Tibial artery (tissue), 4 donors: ENCODE data around the gene ARHGEF1.
A peak's percentile ranks its signal among the peaks of the same experiment; 100 is the strongest.

Experiments used
- DNase-seq, 2 donors: peaks; one replicate each; pipeline ENCODE4 v3.0.0-alpha.2; 2019
- H3K27ac ChIP-seq, 2 donors: fragments of 200-600 bp; sonication (generic) in 1 of 2; 1 replicate in 1 of 2; 2 replicates in 1 of 2; pipeline ENCODE4 v1.5.1; 2018 to 2019; ENCODE audit warnings: mild to moderate bottlenecking in 1 of 2
- H3K27me3 ChIP-seq, 2 donors: fragments of 200-600 bp; sonication (generic) in 1 of 2; one replicate each; pipeline versions ENCODE4 v1.5.1 to v1.6.0; 2016 to 2019
- H3K36me3 ChIP-seq, 3 donors: fragments of 200-600 bp; sonication (generic) in 2 of 3; one replicate each; pipeline ENCODE4 v1.5.1; 2016 to 2019; ENCODE audit warnings: mild to moderate bottlenecking in 2 of 3
- H3K4me1 ChIP-seq, 4 donors: fragments of 200-600 bp; sonication (generic) in 2 of 4; 1 replicate in 3 of 4; 2 replicates in 1 of 4; pipeline ENCODE4 v1.5.1; 2016 to 2019
- H3K4me3 ChIP-seq, 2 donors: fragments of 200-600 bp; sonication (generic) in 1 of 2; 1 replicate in 1 of 2; 2 replicates in 1 of 2; pipeline ENCODE4 v1.5.1; 2018 to 2019; ENCODE audit warnings: mild to moderate bottlenecking in 2 of 2
- H3K9me3 ChIP-seq, 3 donors: fragments of 200-600 bp; sonication (generic) in 1 of 3; one replicate each; pipeline ENCODE4 v1.5.1; 2016 to 2019
- CTCF ChIP-seq, 2 experiments: fragments of 200-600 bp in 1 of 2; fragments of 450-650 bp in 1 of 2; IDR thresholded peaks; one replicate each; pipeline ENCODE4 v1.5.1; 2017 to 2019; ENCODE audit warnings: antibody characterized with exemption in 2 of 2, mild to moderate bottlenecking in 1 of 2, moderate library complexity in 1 of 2
- intact Hi-C: fragments of 100-400 bp; cut with DNase I; formaldehyde crosslinking; loops from one replicate; pipeline ENCODE4 v1.15.0; 2023; ENCODE audit warnings: low total_unique reads

Gene ARHGEF1

DNA sequence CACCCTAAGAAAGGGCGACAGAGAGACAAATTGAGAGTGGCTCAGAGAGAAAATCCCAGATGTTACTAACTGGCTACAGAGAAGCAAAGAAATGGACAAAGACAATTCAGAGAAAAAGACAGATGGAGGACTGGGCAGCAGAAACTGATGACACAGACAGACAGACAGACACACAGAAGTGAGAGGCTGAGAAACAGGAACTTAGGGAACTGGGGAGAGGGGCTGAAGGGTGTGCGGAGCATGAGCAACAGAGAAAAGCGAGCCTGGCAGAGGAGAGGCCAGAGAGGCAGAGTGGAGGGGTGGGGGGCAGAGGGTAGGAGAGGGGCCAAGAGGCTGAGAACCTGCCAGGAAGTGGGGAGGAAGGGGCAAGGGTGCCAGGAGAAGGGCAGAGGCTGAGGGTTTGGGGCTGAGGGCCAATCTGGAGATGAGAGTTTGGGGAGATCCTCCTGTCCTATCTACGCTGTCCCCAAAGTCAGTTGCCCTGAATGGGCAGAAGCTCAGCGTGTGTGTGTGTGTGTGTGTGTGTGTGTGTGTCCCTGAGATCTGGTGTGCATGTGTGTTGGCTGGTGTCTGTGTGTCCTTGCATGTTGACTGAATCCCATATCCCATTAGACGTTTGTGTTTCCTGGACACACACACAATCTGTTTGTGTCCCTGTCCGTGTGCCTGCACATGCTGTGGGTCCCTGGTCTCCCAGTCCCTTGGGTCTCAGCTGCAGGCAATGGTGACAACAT, 50.9 kb downstream of the ARHGEF1 start:
- no peak overlapping the region for H3K4me3 ChIP-seq
- intact Hi-C loops = no loop called here
- no peak for DNase-seq
- peaks cover 3 to 87% of the 10 kb centered on the region in 2 donors for H3K27me3 ChIP-seq
- peaks cover 0 to 8% (median 4%) of the 10 kb centered on the region in 4 donors for H3K4me1 ChIP-seq
- TF ChIP-seq CTCF (IDR thresholded peaks at IDR 0.05) = no peak
- H3K27ac ChIP-seq = no peak overlapping the region
- H3K9me3 ChIP-seq = no peaks in the 10 kb centered on the region
- H3K36me3 ChIP-seq = no peaks in the 10 kb centered on the region

GRCh38 chr19:41934849-41935374, 51.9 kb downstream of the ARHGEF1 start:
- Histone ChIP-seq H3K4me3 (no peak overlapping the region), H3K4me1 (peaks cover 0 to 6% (median 3%) of the 10 kb centered on the region in 4 donors), H3K27ac (no peak overlapping the region), H3K36me3 (no peaks in the 10 kb centered on the region), H3K9me3 (no peaks in the 10 kb centered on the region), H3K27me3 (peaks cover 3 to 81% of the 10 kb centered on the region in 2 donors)
- intact Hi-C loops = no loop called here
- peak in 1 of 2 donors; percentile 59 for DNase-seq
- peak; percentile 64 to 72 for TF ChIP-seq CTCF (IDR thresholded peaks at IDR 0.05)

DNA sequence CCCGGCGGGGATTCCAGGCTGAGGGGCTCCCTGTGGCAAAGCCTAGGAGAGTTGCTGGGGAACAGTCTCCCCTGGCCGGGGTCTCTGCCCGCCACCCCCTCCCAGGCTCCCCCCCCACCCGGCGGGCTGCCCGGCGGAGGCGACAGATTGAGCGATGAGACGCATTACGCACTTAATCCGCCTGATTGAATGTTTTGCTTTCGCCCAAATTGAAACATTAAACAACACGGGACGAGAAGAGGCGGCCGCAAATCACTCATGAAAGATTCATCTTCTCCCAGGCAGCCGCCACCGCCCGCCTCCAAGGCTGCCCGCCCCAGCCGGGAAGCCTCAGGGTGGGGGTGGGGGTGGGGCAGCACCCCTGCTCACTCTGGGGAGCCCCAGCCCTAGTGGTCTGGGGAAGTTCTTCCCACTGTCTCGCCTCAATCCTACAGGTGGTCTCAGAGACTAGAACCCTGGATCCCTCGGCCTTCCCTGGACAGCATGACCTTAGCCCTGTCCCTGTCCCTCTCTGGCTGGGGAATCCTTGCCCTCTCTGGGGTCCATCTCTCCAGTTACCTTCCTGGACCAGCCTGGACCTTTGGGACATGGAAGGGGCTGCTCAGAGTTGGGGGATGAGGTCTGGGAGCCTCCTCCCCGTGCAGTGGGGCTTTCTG, 52.9 kb downstream of the ARHGEF1 start:
- H3K36me3 ChIP-seq = no peaks in the 10 kb centered on the region
- TF ChIP-seq CTCF (IDR thresholded peaks at IDR 0.05) = no peak
- no peak for DNase-seq
- peaks cover 10 to 81% of the 10 kb centered on the region in 2 donors for H3K27me3 ChIP-seq
- H3K9me3 ChIP-seq = no peaks in the 10 kb centered on the region
- no peak overlapping the region for H3K27ac ChIP-seq
- intact Hi-C loops = no loop called here
- peaks cover 0 to 16% (median 12%) of the 10 kb centered on the region in 4 donors for H3K4me1 ChIP-seq
- H3K4me3 ChIP-seq = no peak overlapping the region

- H3K9me3 ChIP-seq = no peaks in the 10 kb centered on the region
- no peaks in the 10 kb centered on the region for H3K36me3 ChIP-seq
- peaks cover 0 to 21% (median 16%) of the 10 kb centered on the region in 4 donors for H3K4me1 ChIP-seq
- H3K27me3 ChIP-seq = peaks cover 10 to 81% of the 10 kb centered on the region in 2 donors
- DNase-seq = no peak
- H3K27ac ChIP-seq = no peak overlapping the region
- no peak for TF ChIP-seq CTCF (IDR thresholded peaks at IDR 0.05)
- H3K4me3 ChIP-seq = no peak overlapping the region
- intact Hi-C loops = no loop called here
Observed at GRCh38 chr19:41936416-41936850, 53.4 kb downstream of the ARHGEF1 start.

DNA sequence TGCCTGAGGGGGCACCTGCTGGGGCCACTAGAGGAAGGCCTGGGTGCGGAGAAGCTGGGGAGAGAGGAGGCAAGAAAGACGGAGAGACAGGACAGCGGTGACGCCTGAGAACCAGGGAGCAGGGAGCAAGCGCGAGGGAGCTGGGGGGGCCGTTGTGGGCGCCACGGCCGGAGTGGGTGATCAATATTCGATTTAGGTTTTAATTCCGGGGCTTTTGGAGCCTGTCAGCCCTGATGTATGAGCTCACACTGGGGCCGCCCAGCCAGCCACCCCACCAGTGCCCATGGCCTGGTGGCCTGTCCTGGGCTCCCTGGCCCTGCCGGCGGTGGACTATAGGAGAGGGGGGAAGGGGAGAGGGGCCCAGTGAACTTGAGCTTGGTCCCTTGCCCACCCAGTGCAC, 54.0 kb downstream of the ARHGEF1 start:
- H3K36me3 ChIP-seq = no peaks in the 10 kb centered on the region
- no peaks in the 10 kb centered on the region for H3K9me3 ChIP-seq
- H3K4me1 ChIP-seq = peaks cover 0 to 23% (median 16%) of the 10 kb centered on the region in 4 donors
- no peak overlapping the region for H3K27ac ChIP-seq
- TF ChIP-seq CTCF (IDR thresholded peaks at IDR 0.05) = no peak
- DNase-seq = no peak
- H3K27me3 ChIP-seq = peaks cover 10 to 81% of the 10 kb centered on the region in 2 donors
- intact Hi-C loops = no loop called here
- H3K4me3 ChIP-seq = no peak overlapping the region
